Astrocyte of the spinal cord (primary cell): ENCODE results near the gene CHD9NB.

Experiments
- DNase-seq: peaks from one replicate; pipeline ENCODE4 v3.0.0; 2011; ENCODE audit warnings: low read depth, low spot score
- H3K4me3 ChIP-seq: 2 replicates; pipeline ENCODE4 v1.5.1; 2011; ENCODE audit warnings: low read depth, mild to moderate bottlenecking, low read length, moderate library complexity
- CTCF ChIP-seq: IDR thresholded peaks from 2 replicates; pipeline ENCODE4 v1.5.1; 2012; ENCODE audit warnings: low read depth, mild to moderate bottlenecking, low read length, inconsistent platforms
- in situ Hi-C: cut with HindIII; loops from 2 replicates; pipeline ENCODE4 v1.10.0; 2017; ENCODE audit warnings: low sequenced_read_pairs

The CHD9NB gene

GRCh38 chr16:53052519-53053501 is at the start of gene CHD9NB:
CHD9NB (minus strand) TSS chr16:53052897; CDS start chr16:53044158, 8,739 bp downstream.
- in situ Hi-C loops = no loop called here
- no peak for TF ChIP-seq CTCF
- peak; percentile 82 for DNase-seq
- peak within 1 kb of the TSS; percentile 19 for H3K4me3 ChIP-seq

GRCh38 chr16:53100889-53101288 is 48.2 kb upstream of the CHD9NB start:
- no peak for DNase-seq
- in situ Hi-C loops = no loop called here

GRCh38 chr16:53100131-53100748 is 47.5 kb upstream of the CHD9NB start:
- no peak for TF ChIP-seq CTCF
- in situ Hi-C loops = no loop called here
- DNase-seq = no peak
- H3K4me3 ChIP-seq = peak overlapping the region; percentile 41

More at GRCh38 chr16:53100889-53101288, 48.2 kb upstream of the CHD9NB start:
- H3K4me3 ChIP-seq = no peak overlapping the region
- no peak for TF ChIP-seq CTCF

- DNase-seq = peak; percentile 95
- H3K4me3 ChIP-seq = peak overlapping the region; percentile 41
- no peak for TF ChIP-seq CTCF
- in situ Hi-C loops = no loop called here
Observed at GRCh38 chr16:53099318-53100130, 46.8 kb upstream of the CHD9NB start.

GRCh38 chr16:53098526-53099317 is 46.0 kb upstream of the CHD9NB start:
- in situ Hi-C loops = no loop called here
- peak overlapping the region; percentile 41 for H3K4me3 ChIP-seq
- peak; percentile 97 for DNase-seq
- TF ChIP-seq CTCF = no peak
